Stomach smooth muscle (tissue), 2 donors: ENCODE results near the gene APRT.

ENCODE experiments used
- H3K27ac ChIP-seq: one replicate; pipeline ENCODE4 v1.7.0; 2013; ENCODE audit warnings: mild to moderate bottlenecking, low read length, inconsistent platforms
- H3K27me3 ChIP-seq, 2 donors: one replicate each; pipeline ENCODE4 v1.7.0; 2013; ENCODE audit warnings: low read length in 2 of 2; ENCODE audit not compliant: insufficient read depth in 2 of 2, control insufficient read depth in 1 of 2
- H3K36me3 ChIP-seq, 2 donors: one replicate each; pipeline ENCODE4 v1.7.0; 2013; ENCODE audit warnings: low read length in 2 of 2; ENCODE audit not compliant: control insufficient read depth in 2 of 2, insufficient read depth in 2 of 2
- H3K4me1 ChIP-seq: one replicate; pipeline ENCODE4 v1.7.0; 2013; ENCODE audit warnings: low read length; ENCODE audit not compliant: control insufficient read depth, insufficient read depth
- H3K4me3 ChIP-seq, 2 donors: one replicate each; pipeline ENCODE4 v1.7.0; 2013; ENCODE audit warnings: low read length in 2 of 2
- H3K9ac ChIP-seq, 2 donors: one replicate each; pipeline ENCODE4 v1.7.0; 2013; ENCODE audit warnings: low read length in 2 of 2, mild to moderate bottlenecking in 1 of 2
- H3K9me3 ChIP-seq, 2 donors: one replicate each; pipeline ENCODE4 v1.7.0; 2013; ENCODE audit warnings: low read length in 2 of 2; ENCODE audit not compliant: control insufficient read depth in 2 of 2
- donor health status: healthy.
- donor health status: Pancreatic carcinoma.

APRT gene

GRCh38 chr16:88784856-88785105 lies 26.9 kb downstream of the APRT start:
- no peaks in the 10 kb centered on the region for H3K9me3 ChIP-seq
- H3K27me3 ChIP-seq = no peaks in the 10 kb centered on the region
- H3K4me3 ChIP-seq = peak overlapping the region; percentile 65 to 79
- peak overlapping the region in 1 of 2 donors; percentile 83 for H3K9ac ChIP-seq
- peak overlapping the region; percentile 93 for H3K27ac ChIP-seq
- no peaks in the 10 kb centered on the region for H3K36me3 ChIP-seq
- H3K4me1 ChIP-seq = peaks cover 54% of the 10 kb centered on the region

- Histone ChIP-seq H3K36me3 (no peaks in the 10 kb centered on the region), H3K27me3 (no peaks in the 10 kb centered on the region), H3K27ac (peak overlapping the region; percentile 93), H3K4me1 (peaks cover 59% of the 10 kb centered on the region), H3K9me3 (no peaks in the 10 kb centered on the region), H3K4me3 (peak overlapping the region; percentile 65 to 79), H3K9ac (peak overlapping the region; percentile 82 to 83)
Observed at GRCh38 chr16:88784074-88784855, 27.5 kb downstream of the APRT start.

DNA sequence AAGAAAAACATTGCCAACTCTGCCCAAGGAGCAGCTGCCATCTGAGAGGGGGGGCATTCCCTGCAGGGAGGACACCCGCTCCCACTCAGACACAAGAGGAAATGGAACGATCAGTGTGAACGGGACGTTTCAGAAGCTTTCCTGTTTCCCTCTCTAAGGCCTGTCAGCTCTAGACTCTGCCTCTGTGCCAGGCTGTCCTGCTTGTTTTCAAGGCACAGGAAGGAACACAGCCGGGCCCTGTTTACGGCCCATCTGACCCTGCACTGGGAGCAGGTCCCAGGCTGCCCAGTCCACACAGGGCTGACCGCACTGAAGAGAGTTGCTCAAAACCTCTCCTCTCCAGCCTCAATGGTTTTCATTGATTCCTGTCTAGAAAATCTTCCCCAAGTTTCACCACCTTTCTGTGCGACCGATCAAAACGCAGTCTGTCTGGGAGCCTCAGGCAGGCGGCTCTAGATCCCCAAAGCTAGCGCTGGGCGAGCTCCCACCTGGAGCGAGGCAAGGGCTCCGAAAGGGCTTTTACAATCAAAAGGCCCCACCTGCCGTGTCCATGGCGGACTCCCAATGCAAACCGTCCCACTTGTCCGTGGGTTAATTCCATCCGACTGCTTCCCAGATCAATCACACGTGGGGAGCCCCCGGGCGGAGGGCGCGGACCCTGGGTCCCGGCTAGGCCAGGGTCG lies 28.2 kb downstream of the APRT start:
- H3K27me3 ChIP-seq = no peaks in the 10 kb centered on the region
- H3K9ac ChIP-seq = peak overlapping the region; percentile 82 to 83

GRCh38 chr16:88782454-88783390 lies 29.0 kb downstream of the APRT start:
- peaks cover 74% of the 10 kb centered on the region for H3K4me1 ChIP-seq
- peak overlapping the region; percentile 65 to 79 for H3K4me3 ChIP-seq
- H3K9ac ChIP-seq = peak overlapping the region; percentile 82 to 83
- H3K27me3 ChIP-seq = no peaks in the 10 kb centered on the region
- H3K27ac ChIP-seq = peak overlapping the region; percentile 93
- no peaks in the 10 kb centered on the region for H3K9me3 ChIP-seq
- no peaks in the 10 kb centered on the region for H3K36me3 ChIP-seq

More for the DNA sequence above, 28.2 kb downstream of the APRT start:
- Histone ChIP-seq H3K4me1 (peaks cover 66% of the 10 kb centered on the region), H3K9me3 (no peaks in the 10 kb centered on the region), H3K27ac (peak overlapping the region; percentile 93), H3K36me3 (no peaks in the 10 kb centered on the region), H3K4me3 (peak overlapping the region; percentile 65 to 79)

DNA sequence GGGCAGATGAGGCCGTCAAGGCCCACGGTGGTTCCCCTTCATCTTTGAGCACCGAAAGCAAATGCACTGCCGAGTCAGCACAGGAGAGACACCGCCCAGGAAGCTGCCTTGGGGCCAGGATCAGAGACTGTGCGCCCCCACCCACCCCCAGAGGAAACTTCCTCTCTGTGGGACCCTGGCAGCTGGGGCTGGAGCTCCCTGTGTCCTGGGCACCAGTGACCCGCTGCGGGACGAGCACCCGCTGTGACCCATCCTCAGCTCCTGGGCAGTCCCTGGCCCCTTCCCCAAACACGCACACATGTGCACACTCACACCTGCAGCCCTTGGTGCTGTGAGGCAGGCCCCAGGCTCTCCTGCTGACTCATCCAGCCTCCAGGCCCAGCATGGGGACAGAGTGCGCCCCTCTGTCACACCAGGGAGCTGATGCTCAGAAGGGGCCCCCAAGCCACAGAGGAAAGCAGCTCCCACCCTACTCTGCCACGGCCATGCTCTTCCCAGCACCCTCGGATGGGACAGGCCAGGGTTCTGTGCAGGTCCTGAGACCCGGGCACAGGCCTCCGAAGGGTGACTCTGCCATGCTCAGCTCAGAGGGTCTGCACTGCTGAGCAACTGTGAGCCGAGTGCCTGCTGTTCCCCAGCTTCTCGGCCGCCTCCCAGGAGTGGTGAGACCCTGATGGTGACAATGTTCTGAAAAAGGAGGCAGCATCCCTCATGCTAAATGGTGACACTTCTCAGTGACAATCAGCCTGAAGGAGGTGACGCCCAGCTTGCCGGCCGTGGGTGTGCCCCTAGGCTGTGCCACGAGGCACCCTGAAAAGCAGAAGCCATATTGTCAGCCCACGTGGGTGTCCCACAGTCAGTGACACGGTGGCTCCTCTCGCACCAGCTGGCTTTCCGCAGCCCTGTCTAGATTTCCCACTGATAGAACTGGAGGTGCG lies 30.3 kb downstream of the APRT start:
- H3K36me3 ChIP-seq = no peaks in the 10 kb centered on the region
- peak overlapping the region in 1 of 2 donors; percentile 22 for H3K4me3 ChIP-seq
- peak overlapping the region in 1 of 2 donors; percentile 63 for H3K9ac ChIP-seq
- peak overlapping the region; percentile 93 for H3K27ac ChIP-seq
- H3K27me3 ChIP-seq = no peaks in the 10 kb centered on the region
- no peaks in the 10 kb centered on the region for H3K9me3 ChIP-seq
- H3K4me1 ChIP-seq = peaks cover 88% of the 10 kb centered on the region

GRCh38 chr16:88780142-88781062 lies 31.3 kb downstream of the APRT start:
- Histone ChIP-seq H3K27me3 (no peaks in the 10 kb centered on the region), H3K9ac (peak overlapping the region; percentile 47 to 63), H3K4me1 (peaks cover 86% of the 10 kb centered on the region)

GRCh38 chr16:88779406-88780141 lies 32.2 kb downstream of the APRT start:
- Histone ChIP-seq H3K27ac (peak overlapping the region; percentile 93), H3K27me3 (no peaks in the 10 kb centered on the region), H3K36me3 (peaks cover 0 to 2% of the 10 kb centered on the region in 2 donors), H3K9ac (peak overlapping the region; percentile 47 to 63), H3K4me3 (peak overlapping the region; percentile 35 to 60), H3K9me3 (no peaks in the 10 kb centered on the region), H3K4me1 (peaks cover 91% of the 10 kb centered on the region)

More at GRCh38 chr16:88780142-88781062, 31.3 kb downstream of the APRT start:
- Histone ChIP-seq H3K27ac (peak overlapping the region; percentile 93), H3K4me3 (peak overlapping the region; percentile 35 to 60), H3K9me3 (no peaks in the 10 kb centered on the region), H3K36me3 (peaks cover 0 to 2% of the 10 kb centered on the region in 2 donors)

DNA sequence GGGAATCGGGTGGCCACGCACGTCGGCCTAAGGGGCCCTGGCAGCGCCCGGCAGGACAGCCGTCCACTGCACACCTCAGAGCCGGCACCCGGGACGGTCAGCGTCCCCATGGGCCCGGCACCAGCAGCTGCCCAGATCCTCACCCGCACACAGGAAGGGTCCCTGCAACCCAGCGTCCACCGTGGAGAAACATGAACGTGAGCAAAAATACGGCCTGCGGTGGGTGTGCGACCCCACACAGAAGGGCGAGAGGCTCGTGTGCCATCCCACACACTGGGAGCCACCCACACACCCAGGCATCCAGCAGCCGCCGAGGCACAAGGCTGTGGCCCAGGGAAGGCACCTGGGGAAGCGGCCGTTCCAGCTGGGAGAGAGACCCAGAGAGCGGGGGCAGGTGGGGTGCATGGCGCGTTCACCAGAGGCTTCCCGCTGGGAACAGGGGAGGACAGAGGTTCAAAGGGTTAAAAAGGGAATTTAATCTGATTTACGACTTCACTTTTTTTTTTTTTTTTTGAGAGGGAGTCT lies 33.1 kb downstream of the APRT start:
- H3K27ac ChIP-seq = peak overlapping the region; percentile 93
- no peak overlapping the region for H3K9ac ChIP-seq
- H3K9me3 ChIP-seq = no peaks in the 10 kb centered on the region
- H3K4me3 ChIP-seq = peak overlapping the region in 1 of 2 donors; percentile 15
- H3K27me3 ChIP-seq = no peaks in the 10 kb centered on the region
- H3K4me1 ChIP-seq = peaks cover 92% of the 10 kb centered on the region
- peaks cover 0 to 2% of the 10 kb centered on the region in 2 donors for H3K36me3 ChIP-seq

DNA sequence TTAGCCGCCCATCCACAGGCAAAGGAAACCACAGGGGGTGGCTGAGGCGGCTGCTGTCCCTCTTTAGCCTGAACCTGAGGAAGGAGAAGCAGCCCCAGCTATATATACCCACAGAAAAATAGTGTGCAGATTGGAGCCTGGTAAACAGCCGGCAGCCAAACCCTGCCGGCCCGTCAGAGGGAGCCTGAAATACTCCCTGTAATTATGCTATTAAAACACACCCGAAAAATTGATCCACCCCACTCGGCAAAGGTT lies 33.5 kb downstream of the APRT start:
- no peaks in the 10 kb centered on the region for H3K9me3 ChIP-seq
- H3K4me3 ChIP-seq = peak overlapping the region in 1 of 2 donors; percentile 15
- H3K27ac ChIP-seq = peak overlapping the region; percentile 93
- no peaks in the 10 kb centered on the region for H3K27me3 ChIP-seq
- no peak overlapping the region for H3K9ac ChIP-seq
- H3K4me1 ChIP-seq = peaks cover 92% of the 10 kb centered on the region
- H3K36me3 ChIP-seq = peaks cover 0 to 2% of the 10 kb centered on the region in 2 donors
